Stomach (tissue), 9 donors: ENCODE data around the gene TRPC6. TPM values are rescaled to one million over a fixed set of nuclear protein-coding genes. Genes with fewer than 3 reads are reported as not detected.

Experiments used
- DNase-seq, 2 donors: peaks; one replicate each; pipeline versions ENCODE4 v3.0.0 to v3.0.0-alpha.2; 2013 to 2019
- H3K27ac ChIP-seq, 5 donors: fragments of 200-600 bp in 4 of 5; sonication (generic) in 4 of 5; one replicate each; pipeline ENCODE4 v1.5.1; 2013 to 2019; ENCODE audit warnings: mild to moderate bottlenecking in 1 of 5, moderate library complexity in 1 of 5
- H3K27me3 ChIP-seq, 3 donors: fragments of 200-600 bp; sonication (generic); one replicate each; pipeline ENCODE4 v1.5.1; 2017 to 2019; ENCODE audit warnings: mixed run types in 1 of 3
- H3K36me3 ChIP-seq, 4 donors: fragments of 200-600 bp; sonication (generic); 1 replicate in 3 of 4; 2 replicates in 1 of 4; pipeline ENCODE4 v1.5.1; 2016 to 2019
- H3K4me1 ChIP-seq, 4 donors: fragments of 200-600 bp; sonication (generic); one replicate each; pipeline ENCODE4 v1.5.1; 2016 to 2019
- H3K4me3 ChIP-seq, 4 donors: fragments of 200-600 bp; sonication (generic) in 3 of 4; one replicate each; pipeline ENCODE4 v1.5.1; 2016 to 2019; ENCODE audit warnings: mild to moderate bottlenecking in 1 of 4
- H3K9me3 ChIP-seq, 4 donors: fragments of 200-600 bp; sonication (generic); one replicate each; pipeline ENCODE4 v1.5.1; 2016 to 2019
- CTCF ChIP-seq, 7 experiments: fragments of 450-650 bp in 4 of 7; fragments of 200-600 bp in 3 of 7; sonication (generic) in 3 of 7; IDR thresholded peaks; one replicate each; pipeline ENCODE4 v1.5.1; 2016 to 2019; ENCODE audit warnings: antibody characterized with exemption in 7 of 7, control low read depth in 2 of 7, mild to moderate bottlenecking in 1 of 7
- EP300 ChIP-seq: sonication (generic); formaldehyde crosslinking; IDR thresholded peaks from one replicate; pipeline ENCODE4 v1.6.1; 2017; ENCODE audit warnings: antibody characterized with exemption
- POLR2A ChIP-seq, 4 donors: fragments of 450-650 bp; IDR thresholded peaks; one replicate each; pipeline ENCODE4 v1.6.1; 2016; ENCODE audit warnings: antibody characterized with exemption in 4 of 4, control low read depth in 2 of 4, mild to moderate bottlenecking in 1 of 4, moderate library complexity in 1 of 4
- POLR2AphosphoS5 ChIP-seq, 3 donors: sonication (generic); formaldehyde crosslinking; IDR thresholded peaks; one replicate each; pipeline ENCODE4 v1.6.1; 2016; ENCODE audit warnings: antibody characterized with exemption in 3 of 3
- WGBS, 5 donors: extraction: QIAGEN DNeasy Blood & Tissue Kit in 3 of 5; methylation state at CpG; one replicate each; pipeline versions ENCODE4 v1.1.5 to v1.1.7; 2013 to 2018; 5-methylcytosine and 5-hydroxymethylcytosine counted together
- intact Hi-C: fragments of 100-400 bp; cut with DNase I; formaldehyde crosslinking; loops from one replicate; pipeline ENCODE4 v1.15.1; 2023; ENCODE audit warnings: low total_unique reads
- polyA plus RNA-seq, 3 donors: library from polyadenylated mRNA; stranded (reverse); fragments of 200-250 nt; gene quantifications; one replicate each; pipeline ENCODE4 v1.2.3, GENCODE V29; 2013
- total RNA-seq, 5 donors: library from RNA; depleted of rRNA; stranded (reverse); fragments of >200 nt; gene quantifications; one replicate each; pipeline versions ENCODE4 v1.1.0 to v1.2.3, GENCODE V29; 2014 to 2016
- donor health status: healthy with polysubstance abuse.
- donor health status: Bipolar disorder and iron deficiency.
- donor health status: healthy.

Gene TRPC6
- total and polyA plus RNA-seq, 8 donors: 0.50 to 23.7 (median 2.0) TPM

GRCh38 chr11:101482556-101483124 lies 101.2 kb downstream of the TRPC6 start:
- no peaks in the 10 kb centered on the region for H3K4me1 ChIP-seq
- no peak overlapping the region for H3K4me3 ChIP-seq
- TF ChIP-seq POLR2AphosphoS5 (IDR thresholded peaks at IDR 0.05) (no peak), CTCF (IDR thresholded peaks at IDR 0.05) (no peak), EP300 (no peak), POLR2A (IDR thresholded peaks at IDR 0.05) (no peak)
- no peaks in the 10 kb centered on the region for H3K9me3 ChIP-seq
- WGBS, 5 donors: 37 to 97% (median 61%) methylated on average over 4 of the region's 4 CpGs
- DNase-seq: no peak
- H3K36me3 ChIP-seq: no peaks in the 10 kb centered on the region
- no peaks in the 10 kb centered on the region for H3K27me3 ChIP-seq
- intact Hi-C loops: no loop called here
- H3K27ac ChIP-seq: no peak overlapping the region

- intact Hi-C loops: no loop called here
- H3K4me1 ChIP-seq: no peaks in the 10 kb centered on the region
- H3K4me3 ChIP-seq: no peak overlapping the region
- DNase-seq: no peak
- H3K27ac ChIP-seq: no peak overlapping the region
- WGBS, 5 donors: 65 to 74% (median 69%) methylated on average over 13 of the region's 13 CpGs
- TF ChIP-seq POLR2A (IDR thresholded peaks at IDR 0.05): no peak
- no peak for TF ChIP-seq EP300
- TF ChIP-seq CTCF (IDR thresholded peaks at IDR 0.05): no peak
- TF ChIP-seq POLR2AphosphoS5 (IDR thresholded peaks at IDR 0.05): no peak
- no peaks in the 10 kb centered on the region for H3K27me3 ChIP-seq
- H3K36me3 ChIP-seq: no peaks in the 10 kb centered on the region
- H3K9me3 ChIP-seq: no peaks in the 10 kb centered on the region
Measured at GRCh38 chr11:101478587-101479369, 105.0 kb downstream of the TRPC6 start.

DNA sequence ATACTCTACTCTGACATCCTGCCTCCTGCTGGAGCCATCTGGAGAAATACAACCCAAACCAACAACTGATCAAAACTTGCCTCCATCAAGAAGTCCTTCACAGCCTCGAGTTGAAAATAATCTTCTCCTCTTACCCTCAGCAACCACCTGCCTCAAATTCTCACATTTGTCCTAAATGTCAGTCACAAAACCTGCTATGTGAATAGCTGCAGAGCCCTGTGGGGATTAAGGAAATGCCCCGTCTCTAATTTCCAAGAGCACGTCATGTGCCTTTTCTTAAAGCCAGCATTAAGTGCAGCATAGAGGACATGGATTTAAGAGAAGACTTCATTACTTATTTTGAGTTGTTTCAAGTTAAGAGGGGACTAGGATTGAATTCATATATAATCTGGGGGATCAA lies 105.9 kb downstream of the TRPC6 start:
- Histone ChIP-seq H3K27ac (no peak overlapping the region), H3K27me3 (no peaks in the 10 kb centered on the region), H3K4me3 (no peak overlapping the region), H3K9me3 (no peaks in the 10 kb centered on the region), H3K36me3 (no peaks in the 10 kb centered on the region), H3K4me1 (no peaks in the 10 kb centered on the region)
- no peak for DNase-seq
- intact Hi-C loops: no loop called here
- TF ChIP-seq EP300 (no peak), POLR2AphosphoS5 (IDR thresholded peaks at IDR 0.05) (no peak), POLR2A (IDR thresholded peaks at IDR 0.05) (no peak), CTCF (IDR thresholded peaks at IDR 0.05) (no peak)
- WGBS, 5 donors: 78 to 88% (median 83%) methylated on average over 3 of the region's 3 CpGs

GRCh38 chr11:101476191-101476590 lies 107.6 kb downstream of the TRPC6 start:
- peaks cover 0 to 1% (median under 1%) of the 10 kb centered on the region in 4 donors for H3K4me1 ChIP-seq

More at GRCh38 chr11:101476191-101476590, 107.6 kb downstream of the TRPC6 start:
- Histone ChIP-seq H3K27ac (no peak overlapping the region), H3K4me3 (no peak overlapping the region), H3K36me3 (no peaks in the 10 kb centered on the region), H3K9me3 (no peaks in the 10 kb centered on the region), H3K27me3 (no peaks in the 10 kb centered on the region)
- intact Hi-C loops: no loop called here
- 82 to 92% (median 90%) methylated on average over 6 of the region's 6 CpGs for WGBS, 5 donors
- DNase-seq: no peak
- TF ChIP-seq EP300: no peak
- no peak for TF ChIP-seq POLR2A (IDR thresholded peaks at IDR 0.05)
- TF ChIP-seq POLR2AphosphoS5 (IDR thresholded peaks at IDR 0.05): no peak
- TF ChIP-seq CTCF (IDR thresholded peaks at IDR 0.05): no peak
